SKM-1 treated with dmso at 0.1 percent for 144 hours (cell line): Measurements from ENCODE around the gene IFNL3.
"Not testable (repeated sequence)": the region's sequence is repeated elsewhere in the genome, so short reads cannot be mapped to it uniquely, and the experiment has no call there.

Source experiments
- DNase-seq: peaks from one replicate; lab custom pipeline; 2025; ENCODE audit not compliant: unreplicated experiment; lab: John Stamatoyannopoulos, UW

IFNL3 gene

GRCh38 chr19:39253374-39254149 is 8.8 kb upstream of the IFNL3 start:
- no peak for DNase-seq

GRCh38 chr19:39252458-39252857 is 7.7 kb upstream of the IFNL3 start:
- no peak for DNase-seq

GRCh38 chr19:39251846-39252245 is 7.0 kb upstream of the IFNL3 start:
- no peak for DNase-seq

GRCh38 chr19:39251081-39251480 is 6.3 kb upstream of the IFNL3 start:
- DNase-seq: no peak

GRCh38 chr19:39248806-39249205 is 4.0 kb upstream of the IFNL3 start, which contains the start of gene IFNL4:
TSS of gene IFNL4 (minus strand) at chr19:39248856.
- no peak for DNase-seq

- DNase-seq: no peak
Measured at GRCh38 chr19:39247701-39248664, 3.2 kb upstream of the IFNL3 start.

GRCh38 chr19:39246951-39247669 is 2.3 kb upstream of the IFNL3 start:
- DNase-seq: no peak

GRCh38 chr19:39245166-39245565 is 360 bp upstream of the IFNL3 start:
- not testable (repeated sequence) for DNase-seq

GRCh38 chr19:39243741-39244140 is 1.1 kb downstream of the IFNL3 start:
- DNase-seq: not testable (repeated sequence)

GRCh38 chr19:39240421-39240820 is 4.4 kb downstream of the IFNL3 start:
- DNase-seq: no peak

GRCh38 chr19:39238944-39239343 is 5.9 kb downstream of the IFNL3 start:
- DNase-seq: no peak

GRCh38 chr19:39238209-39238608 is 6.6 kb downstream of the IFNL3 start:
- DNase-seq: no peak

GRCh38 chr19:39237200-39238184 is 7.3 kb downstream of the IFNL3 start:
- no peak for DNase-seq

- no peak for DNase-seq
Measured at GRCh38 chr19:39236527-39236926, 8.3 kb downstream of the IFNL3 start.

GRCh38 chr19:39232708-39233107 is 12.1 kb downstream of the IFNL3 start:
- no peak for DNase-seq

GRCh38 chr19:39230096-39230764 is 14.6 kb downstream of the IFNL3 start:
- DNase-seq: no peak

- peak; percentile 16 for DNase-seq
Measured at GRCh38 chr19:39224910-39225309, 19.9 kb downstream of the IFNL3 start.

GRCh38 chr19:39223703-39224279 is 21.0 kb downstream of the IFNL3 start:
- DNase-seq: no peak

- DNase-seq: not testable (repeated sequence)
Measured at GRCh38 chr19:39219108-39219507, 25.7 kb downstream of the IFNL3 start.
